LNCaP clone FGC (cell line): ENCODE data around the gene DENND5B.

Source experiments
- DNase-seq: peaks from one replicate; pipeline ENCODE4 v3.0.0-alpha.2; 2011; ENCODE audit warnings: low read depth
- H3K4me3 ChIP-seq: 2 replicates; pipeline ENCODE4 v1.5.1; 2011; ENCODE audit warnings: mild to moderate bottlenecking, low read depth, low read length, control low read depth
- TF ChIP-seq, protein P1 (sequence below): IDR thresholded peaks from 2 replicates; pipeline ENCODE4 v1.5.1; 2012; ENCODE audit warnings: mild to moderate bottlenecking; ENCODE audit not compliant: control insufficient read depth, insufficient read depth; ENCODE audit errors: extremely low read depth

Gene DENND5B

DNA sequence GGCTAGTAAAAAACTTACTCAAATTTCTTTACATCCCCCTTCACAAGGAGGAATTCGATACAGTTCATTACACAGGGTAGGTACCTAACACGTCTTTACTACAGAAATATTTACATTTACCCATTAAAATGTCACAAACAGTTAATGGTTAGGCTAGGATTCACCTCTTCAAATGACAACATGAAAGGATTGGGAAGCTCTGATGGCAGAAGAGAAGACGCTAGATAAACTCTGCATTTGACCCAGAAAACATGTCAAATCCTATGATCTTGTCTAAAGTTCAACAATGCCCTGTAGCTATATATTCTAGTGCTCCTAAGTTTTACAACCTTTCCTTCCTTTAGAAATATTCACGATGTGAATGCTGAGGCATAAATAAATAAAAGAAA is 64.8 kb downstream of the DENND5B start:
- H3K4me3 ChIP-seq = no peak overlapping the region
- TF ChIP-seq, protein P1, sequence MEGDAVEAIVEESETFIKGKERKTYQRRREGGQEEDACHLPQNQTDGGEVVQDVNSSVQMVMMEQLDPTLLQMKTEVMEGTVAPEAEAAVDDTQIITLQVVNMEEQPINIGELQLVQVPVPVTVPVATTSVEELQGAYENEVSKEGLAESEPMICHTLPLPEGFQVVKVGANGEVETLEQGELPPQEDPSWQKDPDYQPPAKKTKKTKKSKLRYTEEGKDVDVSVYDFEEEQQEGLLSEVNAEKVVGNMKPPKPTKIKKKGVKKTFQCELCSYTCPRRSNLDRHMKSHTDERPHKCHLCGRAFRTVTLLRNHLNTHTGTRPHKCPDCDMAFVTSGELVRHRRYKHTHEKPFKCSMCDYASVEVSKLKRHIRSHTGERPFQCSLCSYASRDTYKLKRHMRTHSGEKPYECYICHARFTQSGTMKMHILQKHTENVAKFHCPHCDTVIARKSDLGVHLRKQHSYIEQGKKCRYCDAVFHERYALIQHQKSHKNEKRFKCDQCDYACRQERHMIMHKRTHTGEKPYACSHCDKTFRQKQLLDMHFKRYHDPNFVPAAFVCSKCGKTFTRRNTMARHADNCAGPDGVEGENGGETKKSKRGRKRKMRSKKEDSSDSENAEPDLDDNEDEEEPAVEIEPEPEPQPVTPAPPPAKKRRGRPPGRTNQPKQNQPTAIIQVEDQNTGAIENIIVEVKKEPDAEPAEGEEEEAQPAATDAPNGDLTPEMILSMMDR = no peak
- no peak for DNase-seq

GRCh38 chr12:31525496-31526157 is 65.3 kb downstream of the DENND5B start:
- H3K4me3 ChIP-seq = no peak overlapping the region
- TF ChIP-seq, protein P1 = no peak
- DNase-seq = no peak

- DNase-seq = no peak
- H3K4me3 ChIP-seq = no peak overlapping the region
- TF ChIP-seq, protein P1 = no peak
Observed at GRCh38 chr12:31524791-31525495, 66.0 kb downstream of the DENND5B start.

DNA sequence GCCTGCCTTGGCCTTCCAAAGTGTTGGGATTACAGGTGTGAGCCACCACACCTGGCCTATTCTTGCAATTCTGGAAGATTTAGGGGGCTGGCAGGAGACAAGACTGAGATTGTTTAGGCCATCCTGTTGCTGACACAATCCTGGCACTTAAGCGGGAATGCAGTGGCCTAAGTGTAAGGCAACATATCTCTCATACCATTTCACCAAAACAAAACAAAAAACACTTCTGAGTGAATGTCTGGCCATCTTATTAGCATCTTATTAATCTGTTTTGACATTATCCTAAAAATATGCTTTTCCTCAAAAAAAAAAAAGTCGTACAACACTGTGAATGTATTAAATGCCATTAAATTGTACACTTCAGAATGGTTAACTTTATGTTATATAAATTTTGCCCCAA is 67.6 kb downstream of the DENND5B start:
- H3K4me3 ChIP-seq = no peak overlapping the region
- TF ChIP-seq, protein P1 = no peak
- no peak for DNase-seq

DNA sequence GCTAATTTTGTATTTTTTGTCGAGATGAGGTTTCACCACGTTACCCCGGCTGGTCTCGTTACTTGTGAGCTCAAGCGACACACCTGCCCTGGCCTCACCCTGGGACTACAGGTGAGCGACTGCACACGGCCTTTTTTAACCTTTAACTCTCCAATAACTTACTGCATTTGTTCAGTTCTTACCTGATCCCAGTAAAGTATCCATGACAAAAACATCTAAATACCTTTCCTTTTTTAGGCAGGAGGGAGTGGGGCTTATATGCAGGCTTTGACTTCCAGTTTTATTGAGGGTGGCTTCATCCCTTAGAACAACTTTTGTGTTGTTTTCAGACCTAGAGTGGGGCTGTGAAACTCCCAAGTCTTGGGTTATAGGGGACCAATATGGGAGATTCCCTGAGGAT is 68.3 kb downstream of the DENND5B start:
- H3K4me3 ChIP-seq = no peak overlapping the region

GRCh38 chr12:31521964-31522363 is 69.0 kb downstream of the DENND5B start:
- no peak overlapping the region for H3K4me3 ChIP-seq
- no peak for DNase-seq
- TF ChIP-seq, protein P1 = no peak

More for the DNA sequence above, 68.3 kb downstream of the DENND5B start:
- TF ChIP-seq, protein P1 = no peak
- no peak for DNase-seq
